ENCODE results near the gene LSS. TPM values are rescaled to one million over a fixed set of nuclear protein-coding genes. Genes with fewer than 3 reads are reported as not detected.
"Not testable (repeated sequence)": the region's sequence is repeated elsewhere in the genome, so short reads cannot be mapped to it uniquely, and the experiment has no call there.

LSS gene
- total RNA-seq, 2 donors from 2014 or later = 65.6 to 140 TPM

DNA sequence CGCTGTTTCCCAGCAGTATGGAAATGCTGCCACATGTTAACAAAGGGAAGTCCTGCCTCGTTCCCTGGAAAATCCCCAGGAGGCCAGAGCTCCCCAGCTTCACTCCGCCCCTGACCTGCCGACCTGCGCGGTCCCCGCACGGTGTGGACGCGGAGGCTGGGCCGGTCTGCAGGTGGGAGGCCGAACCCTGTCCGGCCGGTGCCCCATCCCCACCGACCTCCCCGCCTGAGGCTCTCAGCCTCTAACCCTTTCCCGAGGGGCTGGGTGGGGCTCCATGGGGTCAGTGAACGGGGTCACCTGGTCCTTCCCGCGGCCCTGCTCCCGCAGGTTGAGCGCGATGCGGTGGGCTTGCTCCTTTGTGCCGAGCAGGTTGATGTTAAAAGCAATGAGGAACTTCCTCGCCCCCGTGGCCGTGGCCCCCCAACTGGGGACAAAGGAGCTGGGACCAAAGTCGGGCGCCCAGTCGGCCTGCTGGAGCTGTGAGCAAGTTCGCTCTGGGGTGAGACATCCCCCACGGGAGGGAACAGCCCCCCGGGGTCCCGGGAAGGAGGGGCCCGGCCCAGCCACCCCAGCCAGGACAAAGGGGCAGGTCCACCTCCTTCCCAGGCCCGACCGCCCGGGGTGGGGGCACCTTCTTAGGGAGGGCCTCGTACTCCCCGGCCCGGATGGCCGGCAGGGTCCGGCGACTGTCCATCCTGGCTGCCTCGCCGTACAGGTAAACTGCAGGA, 77.1 kb downstream of the LSS start:
- no peak for ATAC-seq
- intact Hi-C loops (cut with DNase I, micrococcal nuclease) = no loop called here
- peak in 1 of 2 donors; percentile 21 for DNase-seq

DNA sequence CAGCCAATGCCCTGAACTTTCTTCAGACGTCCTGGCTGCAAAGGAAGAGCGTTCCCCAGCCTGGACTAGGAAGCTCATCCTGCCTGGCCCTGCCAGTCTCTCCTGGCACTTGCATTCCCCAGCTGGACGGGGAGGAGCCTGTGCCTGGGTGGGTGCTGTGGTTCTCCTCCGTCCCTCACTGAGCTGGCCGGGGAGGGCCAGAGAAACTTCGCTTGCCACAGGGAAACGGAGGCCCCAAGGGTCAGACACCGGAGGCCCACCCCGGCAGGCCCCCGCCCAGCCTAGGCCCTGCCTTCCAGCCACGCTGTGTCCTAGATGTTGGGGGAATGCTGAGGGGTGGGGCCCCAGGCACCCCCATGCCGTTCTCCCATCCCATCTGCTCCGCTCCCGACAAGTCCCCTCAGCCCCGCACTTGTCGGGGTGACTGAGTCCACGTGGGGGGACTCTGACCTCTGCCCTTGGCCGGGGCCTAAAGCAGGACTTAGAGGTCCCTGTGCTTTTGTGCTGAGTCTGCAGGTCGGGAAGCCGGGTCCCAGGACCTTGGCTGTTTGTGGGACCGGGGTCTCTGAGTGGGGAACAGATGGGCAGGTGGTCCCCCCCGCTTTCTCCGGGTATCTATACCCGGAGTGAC, 78.0 kb downstream of the LSS start:
- DNase-seq = peak; percentile 2 to 12
- no peak for ATAC-seq
- intact Hi-C loops (cut with DNase I, micrococcal nuclease) = no loop called here

DNA sequence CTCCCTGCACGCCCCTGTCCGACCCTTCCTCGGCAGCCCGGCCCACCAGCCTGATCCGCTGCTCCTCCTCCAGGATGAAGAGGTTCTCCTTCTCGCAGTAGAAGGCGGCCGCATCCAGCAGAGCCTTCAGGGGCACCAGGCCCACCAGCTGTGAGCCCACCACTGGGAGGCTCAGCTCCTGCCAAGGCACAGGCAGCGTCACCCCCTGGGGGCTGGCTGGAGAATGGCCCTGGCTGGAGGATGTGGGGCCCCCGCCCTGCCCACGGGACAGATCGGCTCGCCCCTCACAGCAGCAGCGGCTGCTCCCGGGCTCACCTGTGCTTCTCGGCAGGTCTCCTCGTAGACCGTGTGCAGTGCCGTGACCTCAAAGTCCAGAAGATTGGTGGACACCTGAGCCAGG, 78.5 kb downstream of the LSS start:
- intact Hi-C loops (cut with DNase I, micrococcal nuclease) = no loop called here
- ATAC-seq = no peak
- DNase-seq = peak in 1 of 2 donors; percentile 17

- DNase-seq (peak in 1 of 2 donors; percentile 3), ATAC-seq (no peak)
- intact Hi-C loops (cut with DNase I, micrococcal nuclease) = loop anchor here in 1 of 2 donors (10.0 kb wide), 1 partner anchor 75 kb away; the partner anchor contains the start of gene LSS
Measured at GRCh38 chr21:46149205-46149901, 79.2 kb downstream of the LSS start.

DNA sequence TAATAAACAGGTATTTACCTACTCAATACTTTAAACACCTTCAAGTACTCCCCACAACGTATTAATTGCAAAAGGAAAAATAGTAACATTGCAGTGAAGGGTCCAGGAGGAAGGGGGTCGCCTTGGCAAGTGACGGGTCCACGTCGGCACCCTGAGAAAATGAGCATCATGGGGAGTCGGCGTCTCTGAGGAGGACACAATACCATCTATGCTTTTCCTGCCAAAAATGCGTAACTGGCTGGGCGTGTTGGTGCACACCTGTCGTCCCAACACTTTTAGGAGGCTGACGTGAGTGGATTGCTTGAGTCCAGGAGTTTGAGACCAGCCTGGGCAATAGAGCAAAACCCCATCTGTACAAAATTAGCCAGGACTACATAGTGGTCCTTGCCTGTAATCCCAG, 80.5 kb downstream of the LSS start:
- intact Hi-C loops (cut with DNase I, micrococcal nuclease) = loop anchor here in 1 of 2 donors (10.0 kb wide), 1 partner anchor 77 kb away; the partner anchor contains the start of gene LSS
- DNase-seq = peak in 1 of 2 donors; percentile 3
- ATAC-seq = no peak

GRCh38 chr21:46147429-46147828, 81.1 kb downstream of the LSS start:
- DNase-seq = peak; percentile 41 to 73

GRCh38 chr21:46146856-46147255, 81.7 kb downstream of the LSS start:
- intact Hi-C loops (cut with DNase I, micrococcal nuclease) = loop anchor here in 1 of 2 donors (10.0 kb wide), 1 partner anchor 78 kb away; the partner anchor contains the start of gene LSS

More at GRCh38 chr21:46147429-46147828, 81.1 kb downstream of the LSS start:
- ATAC-seq = peak; percentile 78
- intact Hi-C loops (cut with DNase I, micrococcal nuclease) = loop anchor here in 1 of 2 donors (10.0 kb wide), 1 partner anchor 77 kb away; the partner anchor contains the start of gene LSS

GRCh38 chr21:46145840-46146691, 82.5 kb downstream of the LSS start:
- DNase-seq (peak in 1 of 2 donors; percentile 22), ATAC-seq (no peak)
- intact Hi-C loops (cut with DNase I, micrococcal nuclease) = loop anchor here in 1 of 2 donors (10.0 kb wide), 1 partner anchor 79 kb away; the partner anchor contains the start of gene LSS

More at GRCh38 chr21:46146856-46147255, 81.7 kb downstream of the LSS start:
- no peak for ATAC-seq
- DNase-seq = peak in 1 of 2 donors; percentile 13

DNA sequence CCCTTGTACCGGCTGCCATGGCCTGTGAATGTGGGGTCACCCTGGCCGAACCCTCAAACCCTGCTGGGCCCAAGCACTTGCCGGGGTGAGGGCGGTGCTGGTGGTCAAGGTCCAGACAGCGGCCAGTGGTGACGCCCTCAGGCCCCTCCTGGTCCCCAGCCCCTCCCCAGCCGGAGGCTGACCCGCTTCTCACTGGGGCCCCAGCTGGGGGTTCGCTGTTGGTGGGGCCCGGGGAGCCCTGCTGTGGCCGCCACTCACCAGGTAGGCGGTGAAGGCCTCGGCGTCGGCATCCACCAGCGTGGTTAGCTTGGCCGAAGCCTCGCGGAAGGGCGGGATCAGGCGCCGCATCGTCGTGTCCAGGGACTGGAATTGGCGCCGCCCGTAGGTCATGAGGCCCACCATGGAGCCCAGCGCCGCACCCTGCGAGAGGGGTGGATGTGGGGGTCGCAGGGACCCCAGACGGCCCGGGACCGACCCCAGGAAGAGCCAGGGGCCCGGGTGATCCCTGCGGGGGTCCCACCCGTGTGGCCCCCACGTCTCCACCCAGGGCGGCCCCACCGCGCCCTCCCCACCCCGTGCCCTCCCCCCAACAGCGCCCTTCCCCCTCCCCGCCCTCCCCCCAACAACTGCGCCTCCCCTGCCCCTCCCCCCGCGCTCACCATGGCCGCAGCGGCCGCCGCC, 83.3 kb downstream of the LSS start:
- intact Hi-C loops (cut with DNase I, micrococcal nuclease) = loop anchor here in 1 of 2 donors (10.0 kb wide), 1 partner anchor 80 kb away; the partner anchor contains the start of gene LSS
- DNase-seq (no peak), ATAC-seq (no peak)

DNA sequence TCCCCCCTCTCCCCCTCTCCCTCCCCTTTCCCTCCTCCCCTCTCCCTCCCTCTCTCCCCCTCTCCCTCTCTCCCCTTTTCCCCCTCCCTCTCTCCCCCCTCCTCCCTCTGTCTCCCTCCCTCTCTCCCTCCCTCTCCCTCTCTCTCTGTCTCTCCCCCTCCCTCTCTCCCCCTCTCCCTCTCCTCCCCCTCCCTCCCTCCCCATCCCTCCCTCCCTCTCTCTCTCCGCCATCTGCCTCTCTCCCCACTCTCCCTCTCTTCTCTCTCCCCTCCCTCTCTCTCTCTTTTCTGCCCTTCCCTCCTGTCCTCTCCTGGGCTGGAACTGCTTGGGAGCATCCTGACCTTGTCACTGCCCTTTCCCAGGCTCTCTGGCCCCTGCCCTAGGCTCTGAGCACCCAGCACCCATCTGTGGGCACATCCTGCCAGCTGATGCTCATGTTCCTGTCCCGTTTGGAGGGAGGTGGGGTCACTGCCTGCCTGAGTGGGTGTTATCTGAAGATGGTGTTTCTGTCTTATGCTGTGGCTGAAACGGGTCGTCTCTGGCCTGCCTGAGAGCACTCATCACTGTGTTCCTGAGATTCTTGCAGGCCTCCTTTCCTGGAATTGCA, 84.0 kb downstream of the LSS start:
- intact Hi-C loops (cut with DNase I, micrococcal nuclease) = loop anchor here in 1 of 2 donors (10.0 kb wide), 1 partner anchor 80 kb away; the partner anchor contains the start of gene LSS
- DNase-seq (no peak), ATAC-seq (no peak)

GRCh38 chr21:46142582-46143473, 85.7 kb downstream of the LSS start:
- DNase-seq (no peak), ATAC-seq (no peak)
- intact Hi-C loops (cut with DNase I, micrococcal nuclease) = loop anchor here in 1 of 2 donors (10.0 kb wide), 1 partner anchor 82 kb away; the partner anchor contains the start of gene LSS

GRCh38 chr21:46141767-46142581, 86.6 kb downstream of the LSS start:
- DNase-seq (no peak), ATAC-seq (no peak)
- intact Hi-C loops (cut with DNase I, micrococcal nuclease) = loop anchor here in 1 of 2 donors (10.0 kb wide), 1 partner anchor 83 kb away; the partner anchor contains the start of gene LSS

- intact Hi-C loops (cut with DNase I, micrococcal nuclease) = loop anchor here in 1 of 2 donors (10.0 kb wide), 1 partner anchor 84 kb away; the partner anchor contains the start of gene LSS
- not testable (repeated sequence) for DNase-seq, ATAC-seq
Measured at GRCh38 chr21:46140352-46141003, 88.1 kb downstream of the LSS start.

- ATAC-seq = no peak
- DNase-seq = no peak
- intact Hi-C loops (cut with DNase I, micrococcal nuclease) = loop anchor here in 1 of 2 donors (10.0 kb wide), 1 partner anchor 85 kb away; the partner anchor contains the start of gene LSS
Measured at GRCh38 chr21:46139686-46140085, 88.9 kb downstream of the LSS start.

Data from left colon (tissue), 2 donors.